Body of pancreas (tissue), 4 donors: Measurements from ENCODE around the gene COMMD9. TPM values are rescaled to one million over a fixed set of nuclear protein-coding genes. Genes with fewer than 3 reads are reported as not detected.
A peak's percentile ranks its signal among the peaks of the same experiment; 100 is the strongest.

Experiments
- ATAC-seq: fragments of 150-250 bp; one replicate; pipeline ENCODE4 v1.9.1; 2016
- DNase-seq, 4 donors: peaks; one replicate each; pipeline ENCODE4 v3.0.0-alpha.2; 2019
- H3K27ac ChIP-seq, 4 donors: fragments of 200-600 bp; sonication (generic); 1 replicate in 3 of 4; 2 replicates in 1 of 4; pipeline versions ENCODE4 v1.5.1 to v1.6.1; 2016 to 2019; ENCODE audit warnings: mild to moderate bottlenecking in 1 of 4, mixed read lengths in 1 of 4, moderate library complexity in 1 of 4
- H3K27me3 ChIP-seq, 2 donors: fragments of 200-600 bp; sonication (generic); one replicate each; pipeline ENCODE4 v1.6.0; 2016; ENCODE audit warnings: mild to moderate bottlenecking in 1 of 2
- H3K36me3 ChIP-seq, 2 donors: fragments of 200-600 bp; sonication (generic); replicated peaks in 1 of 2; 2 replicates each; pipeline ENCODE4 v1.5.1; 2016; ENCODE audit warnings: low read depth in 2 of 2; ENCODE audit not compliant: insufficient read depth in 1 of 2
- H3K4me1 ChIP-seq: fragments of 200-600 bp; sonication (generic); one replicate; pipeline ENCODE4 v1.6.0; 2016
- H3K4me3 ChIP-seq, 2 donors: fragments of 200-600 bp; sonication (generic); 1 replicate in 1 of 2; 2 replicates in 1 of 2; pipeline ENCODE4 v1.5.1; 2016 to 2019
- H3K9me3 ChIP-seq, 3 donors: fragments of 200-600 bp; sonication (generic); 1 replicate in 2 of 3; 2 replicates in 1 of 3; pipeline ENCODE4 v1.5.1; 2016
- POLR2A ChIP-seq, 3 donors: fragments of 450-650 bp; IDR thresholded peaks; one replicate each; pipeline ENCODE4 v1.6.1; 2016; ENCODE audit warnings: antibody characterized with exemption in 3 of 3, mild to moderate bottlenecking in 2 of 3
- WGBS, 2 donors: methylation state at CpG; one replicate each; pipeline ENCODE4 v1.1.5; 2017; 5-methylcytosine and 5-hydroxymethylcytosine counted together
- intact Hi-C: fragments of 100-400 bp; cut with DNase I; formaldehyde crosslinking; loops from one replicate; pipeline ENCODE4 v1.15.1; 2023
- total RNA-seq, 2 donors: library from RNA; depleted of rRNA; stranded (reverse); fragments of >200 nt; gene quantifications; one replicate each; pipeline ENCODE4 v1.1.0, GENCODE V29; 2016
- TF ChIP-seq, protein P1 (sequence below), 7 experiments: fragments of 450-650 bp in 4 of 7; fragments of 200-600 bp in 3 of 7; sonication (generic) in 3 of 7; IDR thresholded peaks; one replicate each; pipeline ENCODE4 v1.5.1; 2016 to 2019; ENCODE audit warnings: antibody characterized with exemption in 7 of 7

Gene COMMD9
- total RNA-seq, 2 donors from 2014 or later: 26.4 to 28.5 TPM

- intact Hi-C loops: no loop called here
- 41 to 48% methylated on average over 1 of the region's 1 CpG for WGBS, 2 donors
- DNase-seq (no peak), ATAC-seq (peak; percentile 65)
- peak overlapping the region in 2 of 4 donors; percentile 19 to 31 for H3K27ac ChIP-seq
- no peaks in the 10 kb centered on the region for H3K9me3 ChIP-seq
- no peak overlapping the region for H3K4me3 ChIP-seq
- H3K27me3 ChIP-seq: no peaks in the 10 kb centered on the region
- H3K4me1 ChIP-seq: peaks cover 17% of the 10 kb centered on the region
- no peaks in the 10 kb centered on the region for H3K36me3 ChIP-seq
- TF ChIP-seq, protein P1, sequence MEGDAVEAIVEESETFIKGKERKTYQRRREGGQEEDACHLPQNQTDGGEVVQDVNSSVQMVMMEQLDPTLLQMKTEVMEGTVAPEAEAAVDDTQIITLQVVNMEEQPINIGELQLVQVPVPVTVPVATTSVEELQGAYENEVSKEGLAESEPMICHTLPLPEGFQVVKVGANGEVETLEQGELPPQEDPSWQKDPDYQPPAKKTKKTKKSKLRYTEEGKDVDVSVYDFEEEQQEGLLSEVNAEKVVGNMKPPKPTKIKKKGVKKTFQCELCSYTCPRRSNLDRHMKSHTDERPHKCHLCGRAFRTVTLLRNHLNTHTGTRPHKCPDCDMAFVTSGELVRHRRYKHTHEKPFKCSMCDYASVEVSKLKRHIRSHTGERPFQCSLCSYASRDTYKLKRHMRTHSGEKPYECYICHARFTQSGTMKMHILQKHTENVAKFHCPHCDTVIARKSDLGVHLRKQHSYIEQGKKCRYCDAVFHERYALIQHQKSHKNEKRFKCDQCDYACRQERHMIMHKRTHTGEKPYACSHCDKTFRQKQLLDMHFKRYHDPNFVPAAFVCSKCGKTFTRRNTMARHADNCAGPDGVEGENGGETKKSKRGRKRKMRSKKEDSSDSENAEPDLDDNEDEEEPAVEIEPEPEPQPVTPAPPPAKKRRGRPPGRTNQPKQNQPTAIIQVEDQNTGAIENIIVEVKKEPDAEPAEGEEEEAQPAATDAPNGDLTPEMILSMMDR (IDR thresholded peaks at IDR 0.05): no peak
- no peak for TF ChIP-seq POLR2A (IDR thresholded peaks at IDR 0.05)
Measured at GRCh38 chr11:36304351-36304750, 15.1 kb upstream of the COMMD9 start.

- H3K27ac ChIP-seq: no peak overlapping the region
- no peak for TF ChIP-seq POLR2A (IDR thresholded peaks at IDR 0.05)
- TF ChIP-seq, protein P1 (IDR thresholded peaks at IDR 0.05): no peak
Measured at GRCh38 chr11:36300650-36301049, 11.4 kb upstream of the COMMD9 start.

DNA sequence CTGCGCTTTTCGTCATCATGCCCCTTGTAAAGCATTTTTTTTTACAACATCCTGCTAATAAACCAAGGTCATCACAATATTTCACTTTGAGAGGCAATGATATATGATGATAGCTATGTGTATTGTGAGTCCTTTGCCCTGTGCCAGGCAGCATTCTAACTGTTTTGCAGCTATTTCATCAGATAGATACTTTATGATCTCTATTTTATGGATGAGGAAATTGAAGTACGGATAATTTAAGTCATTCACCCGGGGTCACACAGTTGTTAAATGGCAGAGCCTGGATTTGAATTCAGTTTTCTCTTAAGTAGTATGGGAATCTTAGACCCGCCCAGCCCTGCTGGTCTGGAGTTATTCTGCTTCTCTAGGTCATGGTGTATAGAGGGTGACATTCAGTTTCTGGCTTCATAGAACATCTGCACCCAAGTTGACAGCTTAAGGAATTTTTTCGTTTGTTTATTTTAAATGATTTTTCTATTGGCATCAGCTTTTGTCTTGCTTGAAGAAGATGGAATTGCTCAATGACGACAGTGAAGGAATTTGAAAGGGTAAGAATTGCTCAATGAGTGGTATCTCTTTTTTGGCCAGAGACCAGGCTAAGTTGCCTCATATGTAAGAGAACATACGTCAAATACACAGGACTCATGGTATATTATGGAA is 7.8 kb upstream of the COMMD9 start:
- peaks cover 10% of the 10 kb centered on the region for H3K4me1 ChIP-seq
- intact Hi-C loops: loop anchor here (10.0 kb wide), 1 partner anchor 168 kb away; no protein-coding TSS in a partner anchor
- H3K36me3 ChIP-seq: no peaks in the 10 kb centered on the region
- 64 to 77% methylated on average over 8 of the region's 8 CpGs for WGBS, 2 donors
- no peaks in the 10 kb centered on the region for H3K9me3 ChIP-seq
- TF ChIP-seq, protein P1 (IDR thresholded peaks at IDR 0.05): no peak
- TF ChIP-seq POLR2A (IDR thresholded peaks at IDR 0.05): no peak
- DNase-seq (peak in 1 of 4 donors; percentile 27), ATAC-seq (no peak)
- H3K4me3 ChIP-seq: no peak overlapping the region
- H3K27ac ChIP-seq: no peak overlapping the region
- H3K27me3 ChIP-seq: no peaks in the 10 kb centered on the region

More at GRCh38 chr11:36300650-36301049, 11.4 kb upstream of the COMMD9 start:
- H3K36me3 ChIP-seq: no peaks in the 10 kb centered on the region
- ATAC-seq: peak; percentile 83
- 5 to 7% methylated on average over 3 of the region's 3 CpGs for WGBS, 2 donors
- no peaks in the 10 kb centered on the region for H3K9me3 ChIP-seq
- no peak overlapping the region for H3K4me3 ChIP-seq
- H3K27me3 ChIP-seq: no peaks in the 10 kb centered on the region
- H3K4me1 ChIP-seq: peaks cover 17% of the 10 kb centered on the region
- peak; percentile 77 to 95 (median 85) for DNase-seq
- intact Hi-C loops: no loop called here

- no peak for ATAC-seq
- WGBS, 2 donors: 66 to 78% methylated on average over 3 of the region's 3 CpGs
- no peak for DNase-seq
- no peak within 1 kb of the TSS for H3K27ac ChIP-seq
- peaks cover 7% of the 10 kb centered on the region for H3K4me1 ChIP-seq
- intact Hi-C loops: loop anchor here (10.0 kb wide), 1 partner anchor 169 kb away; no protein-coding TSS in a partner anchor
- H3K36me3 ChIP-seq: no peaks in the 10 kb centered on the region
- no peak within 1 kb of the TSS for H3K4me3 ChIP-seq
- no peaks in the 10 kb centered on the region for H3K9me3 ChIP-seq
- H3K27me3 ChIP-seq: no peaks in the 10 kb centered on the region
- TF ChIP-seq POLR2A (IDR thresholded peaks at IDR 0.05): no peak
- TF ChIP-seq, protein P1 (IDR thresholded peaks at IDR 0.05): no peak
Measured at GRCh38 chr11:36295926-36296325, 6.7 kb upstream of the COMMD9 start, which contains the start of gene PRR5L. Gene PRR5L, plus strand, starts transcription at chr11:36296288. Its CDS starts 104,834 bp downstream, at chr11:36401122.
